RCC 7860 (cell line): ENCODE results near the gene LGALS14.
"Not testable (repeated sequence)": the region's sequence is repeated elsewhere in the genome, so short reads cannot be mapped to it uniquely, and the experiment has no call there.

ENCODE experiments used
- DNase-seq: peaks from one replicate; pipeline ENCODE4 v3.0.0-alpha.2; 2015; ENCODE audit warnings: low spot score
- FAIRE-seq: peaks from 2 replicates; lab custom pipeline; 2012; peaks lifted over from hg19 to GRCh38; lab: Jason Lieb, UNC

Gene LGALS14, protein sequence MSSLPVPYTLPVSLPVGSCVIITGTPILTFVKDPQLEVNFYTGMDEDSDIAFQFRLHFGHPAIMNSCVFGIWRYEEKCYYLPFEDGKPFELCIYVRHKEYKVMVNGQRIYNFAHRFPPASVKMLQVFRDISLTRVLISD

DNA sequence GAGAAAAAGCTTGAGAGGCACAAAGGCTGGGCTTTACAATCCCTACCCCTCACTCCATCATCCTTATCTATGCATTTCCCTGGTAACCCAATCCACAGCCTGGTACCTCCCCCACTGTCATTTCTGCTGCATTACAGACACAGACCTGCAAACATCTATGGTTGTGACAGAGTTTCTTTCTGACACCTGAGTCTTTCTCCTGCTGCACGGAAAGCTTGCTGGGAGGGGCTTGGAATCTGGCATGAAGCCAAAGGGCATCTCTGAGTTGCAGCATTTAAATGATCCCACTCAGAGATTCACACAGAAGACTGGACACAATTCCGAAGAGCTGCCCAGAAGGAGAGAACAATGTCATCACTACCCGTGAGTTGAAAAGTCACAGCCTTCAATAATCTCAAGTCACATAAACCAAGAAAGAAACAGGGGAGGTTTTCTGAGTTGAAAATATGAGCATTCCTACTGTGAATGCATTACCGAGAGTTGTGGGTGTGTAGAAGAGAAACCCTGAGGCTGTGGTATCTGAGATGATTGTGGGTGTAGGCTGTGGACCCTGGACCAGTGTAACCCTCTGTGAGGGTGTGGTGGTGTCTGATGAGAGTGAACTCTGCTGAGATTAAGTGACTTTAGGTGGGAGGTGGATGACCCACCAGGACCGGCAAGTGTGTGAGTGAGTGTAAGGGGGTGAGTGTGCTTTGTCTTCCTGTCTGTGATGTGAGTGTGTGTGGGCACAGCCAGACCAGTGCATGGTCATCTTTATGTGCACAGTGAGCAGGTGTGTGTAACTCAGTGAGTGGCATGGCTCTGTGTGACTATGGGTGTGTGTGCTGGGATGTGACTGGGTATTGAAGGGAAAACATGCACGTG is at the start of gene LGALS14:
Gene LGALS14, plus strand, starts transcription at position 301 of the 864 bp plus-strand sequence. Its CDS starts 48 bp downstream, at position 349.
- no peak for FAIRE-seq
- DNase-seq, result no peak

DNA sequence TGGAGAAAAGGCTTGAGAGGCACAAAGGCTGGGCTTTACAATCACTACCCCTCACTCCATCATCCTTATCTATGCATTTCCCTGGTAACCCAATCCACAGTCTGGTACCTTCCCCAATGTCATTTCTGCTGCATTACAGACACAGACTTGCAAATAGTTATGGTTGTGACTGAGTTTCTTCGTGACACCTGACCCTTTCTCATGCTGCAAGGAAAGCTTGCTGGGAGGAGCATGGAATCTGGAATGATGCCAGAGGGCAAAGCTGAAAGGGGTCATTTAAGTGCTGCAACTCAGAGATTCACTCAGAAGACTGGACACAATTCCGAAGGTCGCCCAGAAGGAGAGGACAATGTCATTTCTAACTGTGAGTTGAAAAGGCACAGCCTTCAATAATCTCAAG is 48.7 kb upstream of the LGALS14 start, which contains the start of gene LGALS16:
Gene LGALS16, plus strand, starts transcription at position 301 of the 400 bp plus-strand sequence. Its CDS starts 49 bp downstream, at position 350.
- no peak for DNase-seq
- FAIRE-seq, result no peak

DNA sequence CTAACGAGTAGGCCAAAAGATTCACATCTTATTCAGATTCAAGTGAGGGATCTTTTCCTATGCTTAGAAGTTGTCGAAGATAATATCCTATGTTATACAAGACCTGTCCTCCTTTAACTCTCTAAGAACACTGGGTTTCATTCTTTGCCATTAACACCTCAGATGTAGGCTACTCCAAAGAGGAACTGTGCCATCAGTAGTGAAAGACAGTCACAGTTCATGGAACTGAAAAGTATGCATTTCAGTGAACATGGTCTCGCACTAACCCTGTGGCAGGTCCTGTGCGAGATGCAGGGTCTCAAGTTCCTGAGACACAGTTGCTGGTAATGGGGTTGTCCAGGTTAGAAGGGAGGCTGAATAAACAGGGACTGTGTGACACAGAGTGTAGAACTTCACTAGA is 44.5 kb upstream of the LGALS14 start:
- no peak for FAIRE-seq

DNA sequence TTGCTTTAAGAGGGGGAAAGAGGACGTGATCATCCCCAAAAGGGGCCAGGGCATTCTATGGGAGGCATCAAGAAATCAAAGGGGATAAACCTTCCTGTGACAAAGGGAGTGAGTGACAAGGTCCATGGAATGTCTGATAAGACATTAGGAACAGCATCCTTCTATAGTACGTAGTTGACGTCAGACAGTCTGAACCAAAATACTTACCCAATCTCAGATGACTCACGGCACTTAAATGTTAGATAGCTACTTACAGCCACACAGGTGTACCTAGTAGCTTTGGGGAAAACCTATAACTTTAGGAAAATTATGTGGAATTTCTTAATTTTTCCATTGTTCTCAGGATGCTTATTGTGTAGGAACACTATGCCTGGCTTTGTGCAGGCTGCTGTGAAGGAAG is 43.6 kb upstream of the LGALS14 start:
- DNase-seq, result no peak
- no peak for FAIRE-seq

More for the DNA sequence above, 44.5 kb upstream of the LGALS14 start:
- no peak for DNase-seq

DNA sequence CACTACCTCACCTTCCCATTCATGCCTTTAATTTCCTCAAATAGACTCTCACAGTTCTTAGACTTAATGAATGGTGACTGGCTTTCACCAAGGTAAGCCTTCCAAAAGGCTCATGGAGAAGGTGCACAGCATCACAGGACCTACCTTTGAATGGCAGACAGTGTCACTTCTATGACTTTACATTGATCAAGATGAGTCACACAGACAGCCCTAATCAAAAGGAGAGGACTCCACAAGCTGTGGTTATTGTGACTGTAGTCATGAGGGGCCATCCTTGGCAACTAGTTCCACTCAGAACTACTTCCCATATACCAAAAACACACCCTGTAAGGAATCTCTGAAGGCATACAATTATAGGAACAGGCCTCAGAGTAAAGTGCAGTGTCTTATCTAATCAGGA is 42.7 kb upstream of the LGALS14 start:
- FAIRE-seq (no peak), DNase-seq (no peak)

DNA sequence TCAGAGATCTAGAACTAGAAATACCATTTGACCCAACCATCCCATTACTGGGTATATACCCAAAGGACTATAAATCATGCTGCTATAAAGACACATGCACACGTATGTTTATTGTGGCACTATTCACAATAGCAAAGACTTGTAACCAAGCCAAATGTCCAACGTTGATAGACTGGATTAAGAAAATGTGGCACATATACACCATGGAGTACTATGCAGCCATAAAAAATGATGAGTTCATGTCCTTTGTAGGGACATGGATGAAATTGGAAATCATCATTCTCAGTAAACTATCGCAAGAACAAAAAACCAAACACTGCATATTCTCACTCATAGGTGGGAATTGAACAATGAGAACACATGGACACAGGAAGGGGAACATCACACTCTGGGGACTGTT is 34.4 kb upstream of the LGALS14 start:
- not testable (repeated sequence) for DNase-seq, FAIRE-seq

DNA sequence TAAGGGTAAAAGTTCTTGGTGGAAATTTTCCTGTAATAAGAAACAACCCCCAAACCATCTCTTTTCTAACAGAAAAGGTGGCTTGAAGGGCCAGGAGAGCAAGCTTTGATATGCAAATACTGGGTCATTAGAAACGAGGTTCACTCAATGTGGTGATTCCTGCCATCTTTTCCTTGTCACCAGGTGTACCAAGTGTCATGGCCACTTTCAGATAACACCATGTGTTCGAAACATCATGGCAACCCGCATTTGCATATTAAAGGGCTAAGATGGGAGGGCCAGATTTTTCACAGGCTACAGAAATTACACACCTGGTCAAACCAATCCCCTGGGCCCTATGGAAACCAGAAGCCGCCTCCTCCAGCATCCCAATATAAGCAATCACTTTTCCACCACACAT is 33.3 kb upstream of the LGALS14 start:
- no peak for DNase-seq
- FAIRE-seq, result no peak

DNA sequence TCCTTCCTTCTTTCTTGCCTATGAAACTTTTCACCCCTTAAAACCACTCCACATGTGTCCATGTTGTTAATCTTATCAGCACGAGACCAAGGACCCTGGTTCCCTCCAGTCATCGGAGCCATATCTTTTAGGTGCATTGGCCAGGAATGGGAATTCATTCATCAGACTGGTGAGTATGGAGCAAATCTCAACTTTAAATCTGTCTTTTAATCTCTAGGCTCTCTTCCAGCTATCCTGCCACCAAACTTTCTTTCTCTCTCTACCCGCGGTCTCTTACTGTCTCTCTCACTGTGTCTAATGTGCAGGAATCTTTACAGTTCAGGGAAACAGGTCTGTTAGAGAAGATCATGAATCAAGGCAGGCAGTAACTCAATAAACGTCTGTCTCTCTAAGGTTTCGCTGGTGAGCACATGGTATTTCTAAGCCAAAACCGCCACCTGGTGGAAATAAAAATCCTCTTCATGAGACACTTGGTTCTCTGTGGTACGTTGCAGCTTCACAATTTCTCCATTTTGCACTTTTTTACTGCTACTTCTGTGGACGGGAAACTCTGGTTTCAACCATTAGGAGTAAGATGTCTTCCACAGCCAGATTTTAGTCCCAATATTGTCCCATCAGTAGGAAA is 32.4 kb upstream of the LGALS14 start:
- FAIRE-seq (no peak), DNase-seq (peak; percentile 17)

DNA sequence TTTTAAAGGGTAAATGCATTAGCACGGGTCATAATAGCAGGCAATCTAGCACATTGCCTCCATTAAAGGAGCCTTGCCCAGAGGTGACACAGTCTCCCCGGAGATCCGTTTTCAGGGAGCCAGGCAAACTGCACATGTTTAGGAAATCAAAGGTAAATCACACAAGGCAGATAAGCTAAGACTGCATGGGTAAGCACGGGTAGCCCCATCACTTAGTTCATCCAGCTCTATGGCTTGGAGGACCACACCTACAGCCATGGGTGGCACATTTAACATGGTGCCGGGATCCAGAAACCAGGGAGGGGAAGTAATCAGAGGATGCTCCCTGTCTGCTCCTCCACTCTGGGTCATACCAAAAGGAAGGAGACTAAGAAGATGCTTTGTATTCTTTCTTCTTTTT is 31.8 kb upstream of the LGALS14 start:
- FAIRE-seq (no peak), DNase-seq (no peak)

DNA sequence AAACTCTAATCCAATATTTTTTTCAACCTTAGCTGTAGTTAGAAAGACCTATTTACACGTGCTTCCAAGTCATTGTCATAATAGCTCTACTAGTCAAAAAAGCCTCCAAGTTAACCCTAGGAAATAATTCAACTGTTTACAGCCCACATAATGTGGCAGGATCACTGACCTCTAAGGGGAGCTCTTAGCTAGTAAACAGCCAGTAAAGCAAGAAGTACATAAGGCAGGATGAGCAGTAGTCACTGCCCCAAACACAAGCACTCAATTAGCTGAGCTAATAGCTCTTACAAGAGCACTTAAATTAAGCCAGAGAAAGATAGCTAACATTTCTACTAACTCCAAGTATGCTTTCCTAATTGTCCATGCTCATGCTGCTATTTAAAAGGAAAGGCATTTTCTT is 30.4 kb upstream of the LGALS14 start:
- FAIRE-seq, result not testable (repeated sequence)

DNA sequence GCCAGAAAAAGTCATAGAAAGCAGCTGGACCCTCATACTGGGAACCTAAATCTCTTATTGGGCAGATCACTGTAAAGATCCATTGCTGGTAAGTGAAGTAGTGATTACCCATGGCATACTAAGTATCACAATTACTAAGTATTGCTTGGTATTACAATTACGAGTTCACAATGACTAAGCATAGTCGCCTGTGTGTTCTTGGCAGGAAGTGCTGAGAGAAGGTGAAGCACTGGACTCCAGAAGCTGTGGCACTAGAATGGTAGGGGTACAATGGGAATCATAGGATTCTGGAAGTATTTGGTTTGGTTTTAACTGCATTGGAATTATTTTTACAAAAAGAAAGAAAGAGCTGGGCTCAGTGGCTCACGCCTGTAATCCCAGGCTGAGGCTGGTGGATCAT is 28.3 kb upstream of the LGALS14 start:
- FAIRE-seq, result no peak

More for the DNA sequence above, 30.4 kb upstream of the LGALS14 start:
- DNase-seq, result not testable (repeated sequence)

DNA sequence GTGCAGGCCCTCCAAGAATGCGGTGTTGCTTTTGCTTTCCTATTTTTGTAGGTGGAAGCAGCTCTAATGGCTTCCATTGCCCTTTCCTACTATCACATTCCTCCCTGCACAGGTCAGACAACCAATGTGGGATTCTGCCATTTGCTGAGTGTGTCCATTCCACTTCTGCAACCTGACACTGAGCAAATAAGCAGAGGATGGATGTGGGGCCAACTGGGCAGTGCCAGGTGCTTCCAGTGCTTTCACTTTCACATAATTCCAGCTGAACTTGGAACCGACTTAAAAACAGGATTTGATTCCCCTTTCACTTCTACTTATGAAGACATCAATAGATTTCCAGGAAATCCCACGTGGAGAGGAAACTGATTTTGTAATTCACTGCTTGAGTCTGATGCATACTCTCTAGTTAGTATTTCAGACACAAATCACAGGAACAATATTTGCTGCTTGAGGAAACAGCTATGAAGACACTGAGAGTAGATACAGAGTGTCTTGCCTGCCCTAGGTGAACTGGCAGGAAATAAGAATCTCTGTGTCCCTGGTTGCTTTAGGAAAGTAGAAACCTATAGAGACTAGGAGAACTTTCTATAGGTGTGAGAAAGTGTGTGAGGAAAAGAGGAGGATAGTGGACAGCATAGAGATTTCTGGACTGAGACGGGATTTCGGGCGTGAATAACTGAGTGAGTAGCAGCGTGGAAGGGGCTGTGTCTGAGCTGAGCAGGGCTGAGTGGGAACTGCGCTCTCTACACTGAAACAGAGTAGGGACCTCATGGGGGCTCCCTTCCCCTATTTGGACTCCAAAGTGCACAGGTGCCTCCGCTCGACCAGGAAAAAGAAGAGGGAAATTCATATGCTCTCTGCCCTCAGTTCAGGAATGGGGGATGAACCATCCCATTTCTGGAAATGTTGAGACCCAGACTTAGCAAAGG is 26.1 kb upstream of the LGALS14 start:
- no peak for DNase-seq
- FAIRE-seq, result no peak

More for the DNA sequence above, 28.3 kb upstream of the LGALS14 start:
- no peak for DNase-seq

DNA sequence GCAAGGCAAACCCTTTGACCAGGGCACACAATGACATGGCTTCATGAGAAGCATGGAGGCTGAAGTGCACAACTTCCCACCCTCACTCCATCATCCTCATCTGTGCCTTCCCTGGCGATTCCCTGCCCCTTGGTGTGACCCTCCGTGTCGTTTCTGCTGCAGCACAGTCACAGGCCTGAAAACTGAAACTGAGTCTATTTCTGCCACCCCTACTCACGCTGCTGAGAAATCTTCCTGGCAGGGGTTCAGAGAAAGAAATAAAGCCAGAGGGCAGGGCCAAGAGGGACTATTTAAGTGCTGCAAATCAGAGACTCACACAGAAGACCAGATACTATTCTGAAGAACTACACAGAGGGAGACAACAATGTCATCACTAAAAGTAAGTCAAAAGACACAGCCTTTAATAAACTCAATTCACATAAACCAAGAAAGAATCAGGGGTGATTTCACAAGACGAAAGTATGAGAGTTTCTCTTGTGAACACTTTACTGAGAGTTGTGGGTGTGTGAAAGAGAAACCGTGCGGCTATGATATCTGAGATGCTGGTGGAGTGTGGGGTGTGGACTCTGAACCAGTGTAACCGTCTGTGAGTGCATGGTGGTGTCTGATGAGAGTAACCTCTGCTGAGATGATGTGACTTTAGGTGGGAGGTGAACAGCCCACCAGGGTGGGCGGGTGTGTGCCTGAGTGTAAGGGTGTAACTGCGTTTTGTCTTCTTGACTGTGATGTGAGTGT is 25.1 kb upstream of the LGALS14 start:
- FAIRE-seq, result no peak
- DNase-seq, result no peak

DNA sequence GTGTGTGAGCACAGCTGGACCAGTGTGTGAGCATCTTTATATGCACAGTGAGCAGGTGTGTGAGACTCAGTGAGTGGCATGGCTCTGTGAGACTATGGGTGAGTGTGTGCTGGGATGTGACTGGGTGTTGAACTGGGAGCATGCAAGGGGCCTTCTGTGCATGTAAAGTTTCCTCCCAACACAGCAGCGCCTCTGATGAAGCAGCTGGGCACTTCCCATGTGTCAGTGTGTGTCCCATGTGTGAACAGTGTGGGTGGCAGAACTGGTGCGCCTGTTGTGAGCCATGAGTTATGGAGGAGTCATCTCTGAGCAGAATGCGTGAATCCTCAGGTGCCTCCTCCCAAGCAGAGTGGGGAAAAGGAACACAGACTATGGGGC is 24.5 kb upstream of the LGALS14 start:
- FAIRE-seq, result no peak

DNA sequence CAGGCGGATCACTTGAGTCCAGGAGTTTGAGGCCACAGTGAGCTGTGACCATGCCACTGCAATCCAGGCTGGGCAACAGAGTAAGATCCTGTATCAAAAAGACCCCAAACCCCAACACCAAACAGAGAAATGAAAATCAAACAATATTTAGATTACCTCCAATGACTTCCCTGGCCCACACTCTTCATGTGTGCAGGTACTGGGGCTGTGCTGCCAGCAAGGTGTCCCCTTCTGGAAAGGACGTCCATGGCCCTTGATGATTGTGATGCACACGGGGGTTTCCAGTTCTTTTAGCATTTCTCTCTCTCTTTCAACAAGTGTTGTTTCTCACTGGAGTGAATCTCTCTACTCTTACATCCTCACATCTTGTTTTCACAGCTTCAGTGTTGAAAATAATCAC is 23.7 kb upstream of the LGALS14 start:
- FAIRE-seq, result no peak
- no peak for DNase-seq

More for the DNA sequence above, 24.5 kb upstream of the LGALS14 start:
- no peak for DNase-seq

DNA sequence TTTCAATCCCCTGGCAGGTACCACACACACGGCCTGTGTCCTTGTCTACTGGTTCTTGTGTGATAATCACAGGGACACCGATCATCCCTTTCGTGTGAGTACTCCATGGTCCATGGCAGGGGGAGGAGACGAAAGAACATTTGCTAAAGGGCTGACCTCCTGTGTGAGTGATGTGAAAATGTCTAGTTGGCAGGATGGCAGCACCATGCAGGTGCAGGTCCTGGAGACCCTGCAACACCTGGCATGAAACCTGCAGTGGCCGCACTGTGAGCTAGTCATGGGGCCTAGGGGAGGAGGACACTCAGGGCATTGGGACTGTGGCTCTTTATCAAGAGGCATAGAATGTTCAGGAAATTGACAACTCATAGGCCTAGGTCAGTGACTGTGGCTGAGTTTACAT is 22.9 kb upstream of the LGALS14 start:
- FAIRE-seq (no peak), DNase-seq (no peak)

DNA sequence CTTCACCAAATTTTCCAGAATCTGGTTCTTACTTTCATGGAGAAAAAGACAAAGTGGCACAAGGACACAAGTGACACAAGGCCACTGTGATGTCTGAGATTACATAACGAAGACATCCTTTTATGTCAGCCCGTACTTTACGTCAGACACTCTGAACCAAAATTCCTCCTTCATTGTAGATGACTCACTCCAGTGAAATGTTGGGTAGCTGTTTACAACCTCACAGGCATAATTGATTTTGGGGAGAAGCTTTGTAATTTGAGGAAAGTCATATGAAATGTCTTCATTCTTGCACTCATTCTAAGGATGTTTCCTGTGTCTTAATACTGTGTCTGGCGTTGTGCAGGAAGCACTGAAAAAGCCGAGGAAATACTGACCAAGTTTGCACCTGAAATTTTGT is 20.0 kb upstream of the LGALS14 start:
- DNase-seq (no peak), FAIRE-seq (no peak)

DNA sequence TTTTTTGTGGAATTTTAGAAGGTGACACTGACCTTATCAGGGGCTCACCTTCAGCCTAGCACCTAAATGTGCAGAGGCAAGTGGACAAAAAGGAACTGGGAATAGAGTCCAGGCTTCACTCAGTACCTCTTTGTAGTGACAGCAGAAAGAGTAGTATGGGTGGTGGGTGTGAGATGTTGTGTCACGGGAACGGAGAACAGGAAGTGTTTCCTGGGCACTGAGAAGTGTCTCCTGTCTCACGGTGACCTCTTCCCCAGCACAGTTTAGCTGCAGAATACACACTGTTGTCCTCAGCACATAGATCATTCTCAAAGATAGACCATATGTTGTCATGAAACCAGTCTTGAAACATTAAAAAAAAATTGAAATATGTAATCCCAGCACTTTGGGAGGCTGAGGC is 17.5 kb upstream of the LGALS14 start:
- no peak for FAIRE-seq
- no peak for DNase-seq

DNA sequence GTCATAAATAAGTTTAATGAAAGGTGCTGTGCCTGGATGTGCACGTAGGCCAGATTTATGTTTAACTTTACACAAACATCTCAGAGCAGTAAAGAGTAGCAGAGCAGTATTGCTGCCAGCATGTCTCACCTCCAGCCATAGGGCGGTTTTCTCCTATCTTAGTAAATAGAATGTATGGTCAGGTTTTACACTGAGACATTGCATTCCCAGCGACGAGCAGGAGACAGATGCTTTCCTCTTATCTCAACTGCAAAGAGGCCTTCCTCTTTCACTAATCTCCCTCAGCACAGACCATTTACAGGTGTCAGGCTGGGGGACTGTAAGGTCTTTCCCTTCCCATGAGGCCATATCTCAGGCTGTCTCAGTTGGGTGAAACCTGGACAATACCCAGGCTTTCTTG is 15.6 kb upstream of the LGALS14 start:
- not testable (repeated sequence) for FAIRE-seq, DNase-seq

DNA sequence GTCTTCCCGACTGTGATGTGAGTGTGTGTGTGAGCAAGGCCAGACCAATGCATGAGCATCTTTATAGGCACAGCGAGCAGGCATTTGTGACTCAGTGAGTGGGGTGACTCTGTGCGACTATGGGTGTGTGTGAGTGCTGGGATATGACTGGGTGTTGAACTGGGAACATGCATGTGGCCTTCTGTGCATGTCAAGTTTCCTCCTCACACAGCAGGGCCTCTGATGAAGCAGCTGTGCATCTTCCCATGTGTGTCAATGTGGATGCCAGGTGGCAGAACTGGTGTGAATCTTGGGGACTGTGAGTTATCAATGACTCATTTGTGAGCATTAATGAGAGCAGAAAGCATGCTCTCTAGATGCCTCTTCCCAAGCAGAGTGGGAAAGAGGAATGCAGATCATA is 12.1 kb upstream of the LGALS14 start:
- FAIRE-seq (no peak), DNase-seq (no peak)
